Measurements from ENCODE around the gene ABCA7. TPM values are rescaled to one million over a fixed set of nuclear protein-coding genes. Genes with fewer than 3 reads are reported as not detected.
A peak's percentile ranks its signal among the peaks of the same experiment; 100 is the strongest.

Gene ABCA7
- total RNA-seq, 4 donors from 2014 or later: 6.0 to 20.0 (median 15.0) TPM

DNA sequence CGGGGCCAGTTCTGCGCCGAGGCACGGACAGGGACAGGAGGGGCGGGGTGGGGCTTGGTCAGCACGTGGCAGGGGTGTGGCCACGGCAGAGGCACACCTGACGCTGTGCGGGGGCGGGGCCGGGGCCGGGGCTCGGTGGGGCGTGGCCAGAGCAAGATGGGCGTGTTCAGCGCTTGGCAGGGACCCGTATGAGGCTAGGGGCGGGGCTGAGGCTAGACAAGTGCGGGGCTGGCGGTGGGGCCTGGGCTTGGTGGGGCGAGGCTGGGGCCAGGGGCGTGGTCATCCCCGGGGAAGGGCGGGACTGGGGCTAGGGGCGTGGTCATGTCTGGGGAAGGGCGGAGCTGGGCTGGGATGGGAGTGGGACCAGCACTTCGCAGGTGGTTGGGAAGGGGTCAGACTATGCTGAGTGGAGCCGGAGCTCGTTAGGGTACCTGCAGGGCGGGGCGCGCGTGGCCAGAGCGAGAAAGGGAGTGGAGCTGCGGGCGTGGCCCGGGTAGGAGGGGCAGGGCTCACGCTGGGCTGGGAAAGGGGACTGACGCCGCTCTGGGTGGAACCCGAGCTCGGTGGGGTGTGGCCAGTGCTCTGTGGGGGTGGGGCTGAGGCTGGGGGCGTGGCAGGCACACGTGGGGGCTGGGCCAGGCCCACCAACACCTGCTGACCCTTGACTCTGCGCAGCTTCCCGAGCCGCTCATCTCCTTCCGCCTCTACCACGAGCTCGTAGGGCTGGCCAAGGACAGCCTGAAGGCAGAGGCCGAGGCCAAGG is 42.4 kb downstream of the ABCA7 start:
- Histone ChIP-seq H3K4me1 (no peaks in the 10 kb centered on the region), H3K9me3 (no peaks in the 10 kb centered on the region), H3K27me3 (peaks cover 5 to 17% (median 10%) of the 10 kb centered on the region in 3 donors), H3K36me3 (no peaks in the 10 kb centered on the region), H3K4me3 (peak overlapping the region in 2 of 4 donors; percentile 21 to 31), H3K27ac (no peak overlapping the region)
- intact Hi-C loops (cut with DNase I; ENCODE audit: low total_unique reads): no loop called here
- TF ChIP-seq POLR2A (IDR thresholded peaks at IDR 0.05): no peak
- TF ChIP-seq, protein P1, sequence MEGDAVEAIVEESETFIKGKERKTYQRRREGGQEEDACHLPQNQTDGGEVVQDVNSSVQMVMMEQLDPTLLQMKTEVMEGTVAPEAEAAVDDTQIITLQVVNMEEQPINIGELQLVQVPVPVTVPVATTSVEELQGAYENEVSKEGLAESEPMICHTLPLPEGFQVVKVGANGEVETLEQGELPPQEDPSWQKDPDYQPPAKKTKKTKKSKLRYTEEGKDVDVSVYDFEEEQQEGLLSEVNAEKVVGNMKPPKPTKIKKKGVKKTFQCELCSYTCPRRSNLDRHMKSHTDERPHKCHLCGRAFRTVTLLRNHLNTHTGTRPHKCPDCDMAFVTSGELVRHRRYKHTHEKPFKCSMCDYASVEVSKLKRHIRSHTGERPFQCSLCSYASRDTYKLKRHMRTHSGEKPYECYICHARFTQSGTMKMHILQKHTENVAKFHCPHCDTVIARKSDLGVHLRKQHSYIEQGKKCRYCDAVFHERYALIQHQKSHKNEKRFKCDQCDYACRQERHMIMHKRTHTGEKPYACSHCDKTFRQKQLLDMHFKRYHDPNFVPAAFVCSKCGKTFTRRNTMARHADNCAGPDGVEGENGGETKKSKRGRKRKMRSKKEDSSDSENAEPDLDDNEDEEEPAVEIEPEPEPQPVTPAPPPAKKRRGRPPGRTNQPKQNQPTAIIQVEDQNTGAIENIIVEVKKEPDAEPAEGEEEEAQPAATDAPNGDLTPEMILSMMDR (IDR thresholded peaks at IDR 0.05 in 4 of 5, conservative IDR thresholded peaks at IDR 0.05 in 1 of 5): no peak
- ATAC-seq: peak; percentile 31 to 43
- peak in 1 of 2 donors; percentile 50 for DNase-seq
- in situ Hi-C loops (cut with MboI; ENCODE audit: low sequenced_read_pairs in 4 of 4): no loop called here

DNA sequence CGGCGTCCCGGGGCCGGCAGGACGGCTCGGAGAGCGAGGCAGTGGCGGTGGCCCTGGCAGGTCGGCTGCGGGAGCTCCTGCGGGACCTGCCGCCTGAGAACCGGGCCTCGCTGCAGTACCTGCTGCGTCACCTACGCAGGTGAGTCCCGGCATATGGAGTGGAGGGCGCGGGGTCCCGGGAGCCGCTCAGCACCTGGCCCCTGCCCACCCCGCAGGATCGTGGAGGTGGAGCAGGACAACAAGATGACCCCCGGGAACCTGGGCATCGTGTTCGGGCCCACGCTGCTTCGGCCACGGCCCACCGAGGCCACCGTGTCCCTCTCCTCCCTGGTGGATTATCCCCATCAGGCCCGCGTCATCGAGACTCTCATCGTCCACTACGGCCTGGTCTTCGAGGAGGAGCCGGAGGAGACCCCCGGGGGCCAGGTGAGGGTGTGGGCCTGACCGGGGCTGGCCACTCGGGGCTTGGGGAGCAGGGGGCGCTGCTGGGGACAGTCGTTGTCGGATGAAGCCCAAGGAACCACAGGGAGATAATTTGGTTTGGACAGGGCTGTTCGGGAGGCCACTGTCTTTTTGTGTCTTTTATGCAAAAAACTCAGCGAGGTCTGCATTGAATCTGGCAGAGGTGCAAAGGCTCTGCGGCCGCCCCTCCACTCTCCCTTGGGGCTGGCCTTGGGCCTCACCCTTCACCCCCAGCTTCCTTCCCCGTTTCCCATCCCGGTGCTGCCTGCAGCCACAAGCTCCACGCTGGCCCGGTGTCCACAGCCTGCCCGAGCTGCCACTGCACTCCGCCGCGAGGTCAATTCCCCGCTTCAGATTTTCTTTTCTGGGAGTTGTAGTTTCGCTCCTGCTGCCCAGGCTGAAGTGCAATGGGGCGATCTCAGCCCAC is 43.3 kb downstream of the ABCA7 start:
- no peak overlapping the region for H3K27ac ChIP-seq
- H3K27me3 ChIP-seq: peaks cover 5 to 17% (median 10%) of the 10 kb centered on the region in 3 donors
- intact Hi-C loops (cut with DNase I; ENCODE audit: low total_unique reads): no loop called here
- no peak for TF ChIP-seq POLR2A (IDR thresholded peaks at IDR 0.05)
- TF ChIP-seq, protein P1 (IDR thresholded peaks at IDR 0.05 in 4 of 5, conservative IDR thresholded peaks at IDR 0.05 in 1 of 5): no peak
- peaks cover 0 to 4% of the 10 kb centered on the region in 2 donors for H3K36me3 ChIP-seq
- DNase-seq: no peak
- H3K4me3 ChIP-seq: peak overlapping the region in 1 of 4 donors; percentile 31
- peaks cover 0 to 5% of the 10 kb centered on the region in 2 donors for H3K4me1 ChIP-seq
- ATAC-seq: no peak
- in situ Hi-C loops (cut with MboI; ENCODE audit: low sequenced_read_pairs in 4 of 4): no loop called here
- H3K9me3 ChIP-seq: no peaks in the 10 kb centered on the region

DNA sequence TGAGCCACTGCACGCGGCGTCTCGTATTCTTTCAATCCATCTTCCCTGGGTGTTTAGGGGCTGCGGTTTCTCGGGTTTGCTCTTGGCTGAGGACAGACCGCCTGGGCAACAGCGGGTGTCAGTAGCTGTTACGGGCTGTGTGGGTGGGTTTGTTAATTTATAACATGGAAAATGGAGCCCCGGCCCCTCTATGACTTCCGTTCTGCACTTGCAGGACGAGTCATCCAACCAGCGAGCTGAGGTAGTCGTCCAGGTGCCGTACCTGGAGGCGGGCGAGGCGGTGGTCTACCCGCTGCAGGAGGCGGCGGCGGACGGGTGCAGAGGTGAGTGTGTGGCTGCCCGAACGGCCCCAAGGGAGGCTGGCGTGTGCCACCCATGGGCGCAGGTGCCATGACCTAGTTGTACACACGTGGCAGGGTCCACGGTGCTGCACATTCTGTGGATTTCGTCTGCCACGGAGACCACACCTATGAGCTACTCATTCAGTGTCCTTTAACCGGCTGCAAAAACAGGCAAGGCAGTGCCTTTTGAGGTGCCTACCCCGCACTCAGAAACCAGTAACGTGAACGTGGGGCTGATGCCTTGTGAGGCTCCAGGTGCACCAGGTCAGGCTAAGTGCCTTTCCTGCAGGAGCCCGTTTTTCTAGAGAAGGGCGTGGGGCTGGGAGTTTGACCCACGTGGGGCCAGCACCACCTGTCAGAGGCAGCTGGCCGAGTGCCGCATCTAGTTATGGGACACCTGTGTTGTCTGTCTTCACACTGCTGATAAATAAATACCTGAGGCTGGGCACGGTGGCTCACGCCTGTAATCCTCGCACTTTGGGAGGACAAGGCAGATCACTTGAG is 44.3 kb downstream of the ABCA7 start:
- TF ChIP-seq, protein P1 (IDR thresholded peaks at IDR 0.05 in 4 of 5, conservative IDR thresholded peaks at IDR 0.05 in 1 of 5): no peak
- no peak for TF ChIP-seq POLR2A (IDR thresholded peaks at IDR 0.05)
- Histone ChIP-seq H3K4me3 (no peak overlapping the region), H3K27ac (no peak overlapping the region), H3K27me3 (peaks cover 5 to 17% (median 10%) of the 10 kb centered on the region in 3 donors), H3K4me1 (peaks cover 0 to 13% of the 10 kb centered on the region in 2 donors), H3K9me3 (no peaks in the 10 kb centered on the region), H3K36me3 (peaks cover 0 to 15% of the 10 kb centered on the region in 2 donors)
- in situ Hi-C loops (cut with MboI; ENCODE audit: low sequenced_read_pairs in 4 of 4): no loop called here
- ATAC-seq (no peak), DNase-seq (no peak)
- intact Hi-C loops (cut with DNase I; ENCODE audit: low total_unique reads): no loop called here

DNA sequence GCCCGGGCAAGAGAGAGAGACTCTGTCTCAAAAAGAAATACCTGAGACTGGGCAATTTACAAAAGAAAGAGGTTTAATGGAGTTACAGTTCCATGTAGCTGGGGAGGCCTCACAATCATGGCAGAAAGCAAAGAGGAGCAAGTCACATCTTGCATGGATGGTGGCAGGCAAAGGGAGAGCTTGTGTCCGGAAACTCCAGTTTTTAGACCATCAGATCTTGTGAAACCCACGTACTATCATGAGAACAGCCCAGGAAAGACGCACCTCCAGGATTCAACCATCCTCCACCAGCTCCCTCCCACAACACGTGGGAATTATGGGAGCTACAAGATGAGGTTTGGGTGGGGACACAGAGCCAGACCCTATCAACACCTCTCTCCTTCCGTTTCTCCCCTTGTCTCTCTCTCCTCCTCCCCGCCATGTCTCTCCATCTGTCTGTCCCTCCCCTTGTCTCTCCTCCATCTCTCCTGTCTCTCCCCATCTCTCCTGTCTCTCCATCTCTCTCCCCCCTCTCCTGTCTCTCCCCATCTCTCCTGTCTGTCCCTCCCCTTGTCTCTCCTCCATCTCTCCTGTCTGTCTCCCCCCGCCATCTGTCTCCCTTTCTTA is 45.2 kb downstream of the ABCA7 start:
- Histone ChIP-seq H3K9me3 (no peaks in the 10 kb centered on the region), H3K4me3 (no peak overlapping the region), H3K27ac (no peak overlapping the region), H3K27me3 (peaks cover 5 to 17% (median 10%) of the 10 kb centered on the region in 3 donors), H3K4me1 (peaks cover 0 to 13% of the 10 kb centered on the region in 2 donors), H3K36me3 (peaks cover 0 to 24% of the 10 kb centered on the region in 2 donors)
- TF ChIP-seq, protein P1 (IDR thresholded peaks at IDR 0.05 in 4 of 5, conservative IDR thresholded peaks at IDR 0.05 in 1 of 5): no peak
- TF ChIP-seq POLR2A (IDR thresholded peaks at IDR 0.05): no peak
- intact Hi-C loops (cut with DNase I; ENCODE audit: low total_unique reads) (no loop called here), in situ Hi-C loops (cut with MboI; ENCODE audit: low sequenced_read_pairs in 4 of 4) (no loop called here)
- no peak for DNase-seq
- no peak for ATAC-seq
